ENCODE measurements around the gene GULP1.

GRCh38 chr2:188478724-188479123, 187.1 kb downstream of the GULP1 start:
- TF ChIP-seq ZBTB7A (tag by site-specific recombination; IDR thresholded peaks at IDR 0.05; ENCODE audit: low read depth), result no peak
- TF ChIP-seq BCL11A (tag by site-specific recombination; IDR thresholded peaks at IDR 0.05; ENCODE audit: low read depth), result no peak
- no peak for TF ChIP-seq ZNF274 (IDR thresholded peaks at IDR 0.05; ENCODE audit: low read length)
- no peak for TF ChIP-seq ZNF274 (tag by site-specific recombination; IDR thresholded peaks at IDR 0.05; ENCODE audit: borderline replicate concordance)
- TF ChIP-seq CTCF (tag by site-specific recombination; IDR thresholded peaks at IDR 0.05), result no peak
- TF ChIP-seq ZNF423 (tag by site-specific recombination; IDR thresholded peaks at IDR 0.05), result no peak
- TF ChIP-seq ZFP37 (tag by site-specific recombination; IDR thresholded peaks at IDR 0.05), result no peak
- TF ChIP-seq SP2 (tag by site-specific recombination; IDR thresholded peaks at IDR 0.05), result no peak
- TF ChIP-seq ZNF600 (tag by site-specific recombination; IDR thresholded peaks at IDR 0.05), result no peak
- no peak for TF ChIP-seq ZNF146 (tag by site-specific recombination; IDR thresholded peaks at IDR 0.05)
- TF ChIP-seq ZNF558 (tag by site-specific recombination; IDR thresholded peaks at IDR 0.05), result no peak
- no peak for TF ChIP-seq ZNF10 (tag by site-specific recombination; IDR thresholded peaks at IDR 0.05)
- TF ChIP-seq GLI4 (tag by site-specific recombination; IDR thresholded peaks at IDR 0.05), result no peak

Measured in HEK293 (cell line).